ENCODE results near the gene WDR47. TPM values are rescaled to one million over a fixed set of nuclear protein-coding genes. Genes with fewer than 3 reads are reported as not detected.
"Not testable (repeated sequence)": the region's sequence is repeated elsewhere in the genome, so short reads cannot be mapped to it uniquely, and the experiment has no call there.

The WDR47 gene
- total and polyA plus RNA-seq, 7 donors: 3.7 to 34.3 (median 16.0) TPM

- no peaks in the 10 kb centered on the region for H3K4me1 ChIP-seq
- intact Hi-C loops (cut with DNase I): no loop called here
- DNase-seq: no peak
- no peak overlapping the region for H3K27ac ChIP-seq
- H3K9me3 ChIP-seq: no peaks in the 10 kb centered on the region
- WGBS, 2 donors: 95% methylated on average over 2 of the region's 2 CpGs
- H3K36me3 ChIP-seq: peaks cover 0 to 5% (median 0%) of the 10 kb centered on the region in 4 donors
- TF ChIP-seq POLR2A (IDR thresholded peaks at IDR 0.05) (no peak), POLR2AphosphoS5 (IDR thresholded peaks at IDR 0.05) (no peak), EP300 (IDR thresholded peaks at IDR 0.05) (no peak), CTCF (IDR thresholded peaks at IDR 0.05) (no peak)
- no peaks in the 10 kb centered on the region for H3K27me3 ChIP-seq
- H3K4me3 ChIP-seq: no peak overlapping the region
Measured at GRCh38 chr1:109024646-109025045, 17.3 kb downstream of the WDR47 start.

DNA sequence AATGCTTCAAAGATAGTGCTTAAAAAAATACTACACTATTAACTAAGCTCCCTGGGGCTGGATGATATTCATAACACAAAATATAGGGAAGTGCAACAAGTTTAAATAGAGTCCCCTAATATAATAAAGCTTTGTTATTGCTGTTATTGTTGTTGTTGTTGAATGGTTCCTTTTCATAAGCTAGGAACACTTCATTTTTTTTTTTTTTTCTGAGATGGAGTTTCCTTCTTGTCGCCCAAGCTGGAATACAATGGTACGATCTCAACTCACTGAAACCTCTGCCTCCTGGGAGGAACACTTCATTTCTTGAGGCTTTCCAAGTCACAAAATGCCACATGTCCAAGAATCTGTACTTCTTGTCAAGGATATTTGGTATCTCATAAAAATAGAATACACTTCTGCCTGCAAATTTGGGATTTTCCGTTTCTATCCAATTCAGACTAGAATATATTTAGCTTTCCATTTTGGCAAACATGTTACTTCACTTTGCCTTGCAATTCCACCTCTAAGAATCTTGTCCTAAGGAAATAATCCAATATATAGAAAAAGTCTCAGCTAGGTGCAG, 21.1 kb downstream of the WDR47 start:
- intact Hi-C loops (cut with DNase I): no loop called here
- Histone ChIP-seq H3K27ac (no peak overlapping the region), H3K4me3 (no peak overlapping the region), H3K4me1 (no peaks in the 10 kb centered on the region), H3K27me3 (no peaks in the 10 kb centered on the region), H3K9me3 (no peaks in the 10 kb centered on the region), H3K36me3 (peaks cover 0 to 24% (median 4%) of the 10 kb centered on the region in 4 donors)
- DNase-seq: no peak
- WGBS, 2 donors: 94 to 95% methylated on average over 3 of the region's 3 CpGs
- TF ChIP-seq EP300 (IDR thresholded peaks at IDR 0.05) (no peak), POLR2AphosphoS5 (IDR thresholded peaks at IDR 0.05) (no peak), CTCF (IDR thresholded peaks at IDR 0.05) (no peak), POLR2A (IDR thresholded peaks at IDR 0.05) (no peak)

GRCh38 chr1:109017719-109018118, 24.2 kb downstream of the WDR47 start:
- peaks cover 0 to 39% (median 9%) of the 10 kb centered on the region in 4 donors for H3K36me3 ChIP-seq
- H3K9me3 ChIP-seq; H3K4me1 ChIP-seq; DNase-seq; H3K4me3 ChIP-seq; H3K27ac ChIP-seq; H3K27me3 ChIP-seq; intact Hi-C loops (cut with DNase I): not testable (repeated sequence)
- 98% methylated on average over 6 of the region's 6 CpGs for WGBS, 2 donors

- TF ChIP-seq POLR2AphosphoS5 (IDR thresholded peaks at IDR 0.05): no peak
- no peak for TF ChIP-seq POLR2A (IDR thresholded peaks at IDR 0.05)
- no peak for TF ChIP-seq EP300 (IDR thresholded peaks at IDR 0.05)
- no peak for TF ChIP-seq CTCF (IDR thresholded peaks at IDR 0.05)
- no peak for DNase-seq
- 94 to 98% methylated on average over 1 of the region's 1 CpG for WGBS, 2 donors
- Histone ChIP-seq H3K9me3 (no peaks in the 10 kb centered on the region), H3K4me3 (no peak overlapping the region), H3K4me1 (no peaks in the 10 kb centered on the region), H3K27me3 (no peaks in the 10 kb centered on the region), H3K36me3 (peaks cover 0 to 40% (median 9%) of the 10 kb centered on the region in 4 donors), H3K27ac (no peak overlapping the region)
- intact Hi-C loops (cut with DNase I): no loop called here
Measured at GRCh38 chr1:109017134-109017533, 24.8 kb downstream of the WDR47 start.

- no peak for DNase-seq
- Histone ChIP-seq H3K9me3 (no peaks in the 10 kb centered on the region), H3K4me3 (no peak overlapping the region), H3K27me3 (no peaks in the 10 kb centered on the region), H3K4me1 (no peaks in the 10 kb centered on the region), H3K36me3 (peaks cover 0 to 80% (median 11%) of the 10 kb centered on the region in 4 donors), H3K27ac (no peak overlapping the region)
- intact Hi-C loops (cut with DNase I): no loop called here
- TF ChIP-seq CTCF (IDR thresholded peaks at IDR 0.05): no peak
- TF ChIP-seq POLR2A (IDR thresholded peaks at IDR 0.05): no peak
- TF ChIP-seq EP300 (IDR thresholded peaks at IDR 0.05): no peak
- no peak for TF ChIP-seq POLR2AphosphoS5 (IDR thresholded peaks at IDR 0.05)
- WGBS, 2 donors: 86 to 88% methylated on average over 7 of the region's 7 CpGs
Measured at GRCh38 chr1:109011335-109011734, 30.6 kb downstream of the WDR47 start.

GRCh38 chr1:108996622-108997021, 45.3 kb downstream of the WDR47 start:
- 94% methylated on average over 3 of the region's 3 CpGs for WGBS, 2 donors
- H3K36me3 ChIP-seq: peaks cover 5 to 64% (median 21%) of the 10 kb centered on the region in 4 donors
- DNase-seq; H3K4me3 ChIP-seq; H3K27ac ChIP-seq; H3K27me3 ChIP-seq; H3K4me1 ChIP-seq; H3K9me3 ChIP-seq; intact Hi-C loops (cut with DNase I): not testable (repeated sequence)
